ENCODE measurements around the gene ZNF649.

ZNF649 gene

DNA sequence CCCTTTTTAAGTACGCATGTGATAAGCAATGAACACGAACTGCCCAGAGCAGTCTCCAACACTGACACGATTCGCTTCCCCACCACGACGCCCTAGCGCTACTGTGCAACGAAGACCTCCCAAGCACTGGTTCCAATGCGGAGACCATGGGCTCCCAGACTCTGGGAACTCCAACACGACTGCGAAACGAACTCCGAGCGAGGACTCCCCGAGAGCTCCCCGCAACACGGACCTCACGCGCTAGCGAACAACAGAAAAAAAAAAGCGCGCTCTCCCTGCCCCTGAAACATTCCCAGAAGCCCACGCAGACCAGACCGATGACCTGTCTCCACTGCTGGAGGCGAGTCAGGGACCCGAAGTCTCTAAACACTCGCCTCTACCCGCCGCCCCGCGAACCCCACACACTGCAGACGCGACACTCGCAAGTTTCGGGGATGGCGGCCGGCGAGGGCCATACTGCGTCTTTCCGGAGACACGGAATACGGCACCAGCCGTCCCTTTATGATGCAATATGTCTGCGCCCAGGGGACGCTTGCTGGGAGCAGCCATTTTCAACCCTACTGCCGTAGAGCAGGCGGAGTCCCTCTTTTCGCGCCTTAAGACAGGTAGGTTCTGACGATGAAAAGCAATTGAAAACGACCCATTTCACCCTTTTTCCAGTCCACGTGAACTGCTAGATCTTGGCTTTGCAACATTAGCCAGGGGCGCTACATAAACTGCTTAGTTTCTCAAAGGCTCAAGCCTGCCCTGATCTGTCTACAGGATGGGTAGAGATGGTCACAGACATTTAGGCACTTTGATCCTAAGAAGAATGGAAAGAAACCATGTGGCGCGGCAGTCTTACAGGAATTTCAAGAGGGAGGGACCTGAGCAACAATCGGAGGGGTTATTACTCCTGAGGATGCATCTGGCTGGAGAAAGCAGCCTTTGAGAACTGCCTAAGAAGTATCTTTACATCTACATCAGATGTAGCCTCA is 17.0 kb downstream of the ZNF649 start, which contains the start of gene ZNF577:
Gene ZNF577, minus strand, starts transcription at position 430 of the 977 bp plus-strand sequence. CDS start 7,569 bp downstream, outside the sequence.
- Histone ChIP-seq H3K27me3 (ENCODE audit: insufficient read depth, low read length) (no peaks in the 10 kb centered on the region), H3K27ac (ENCODE audit: low read depth, low read length) (no peak within 1 kb of the TSS), H3K36me3 (ENCODE audit: insufficient read depth, low read length) (peaks cover 37% of the 10 kb centered on the region), H3K4me1 (ENCODE audit: control insufficient read depth, insufficient read depth, low read length, unreplicated experiment) (peaks cover 5% of the 10 kb centered on the region), H3K79me2 (ENCODE audit: control insufficient read depth, insufficient read depth, low read length, unreplicated experiment) (no peaks in the 10 kb centered on the region), H2AFZ (ENCODE audit: low read length, unreplicated experiment) (peak within 1 kb of the TSS; percentile 99), H3K4me3 (ENCODE audit: low read depth, low read length) (peak within 1 kb of the TSS; percentile 83)

- H3K27me3 ChIP-seq (ENCODE audit: insufficient read depth, low read length) = no peaks in the 10 kb centered on the region
- H3K4me1 ChIP-seq (ENCODE audit: control insufficient read depth, insufficient read depth, low read length, unreplicated experiment) = peaks cover 5% of the 10 kb centered on the region
- H3K36me3 ChIP-seq (ENCODE audit: insufficient read depth, low read length) = peaks cover 19% of the 10 kb centered on the region
- H2AFZ ChIP-seq (ENCODE audit: low read length, unreplicated experiment) = no peak overlapping the region
- H3K79me2 ChIP-seq (ENCODE audit: control insufficient read depth, insufficient read depth, low read length, unreplicated experiment) = no peaks in the 10 kb centered on the region
- H3K4me3 ChIP-seq (ENCODE audit: low read depth, low read length) = no peak overlapping the region
- no peak overlapping the region for H3K27ac ChIP-seq (ENCODE audit: low read depth, low read length)
These were observed 20.1 kb downstream of the ZNF649 start for GRCh38 chr19:51884713-51885112.

- Histone ChIP-seq H3K4me3 (ENCODE audit: low read depth, low read length) (no peak overlapping the region), H3K27ac (ENCODE audit: low read depth, low read length) (no peak overlapping the region), H3K79me2 (ENCODE audit: control insufficient read depth, insufficient read depth, low read length, unreplicated experiment) (no peaks in the 10 kb centered on the region), H3K27me3 (ENCODE audit: insufficient read depth, low read length) (no peaks in the 10 kb centered on the region), H2AFZ (ENCODE audit: low read length, unreplicated experiment) (no peak overlapping the region), H3K4me1 (ENCODE audit: control insufficient read depth, insufficient read depth, low read length, unreplicated experiment) (peaks cover 5% of the 10 kb centered on the region), H3K36me3 (ENCODE audit: insufficient read depth, low read length) (peaks cover 19% of the 10 kb centered on the region)
These were observed 22.3 kb downstream of the ZNF649 start for GRCh38 chr19:51882518-51882917.

- Histone ChIP-seq H3K27ac (ENCODE audit: low read depth, low read length) (no peak overlapping the region), H3K79me2 (ENCODE audit: control insufficient read depth, insufficient read depth, low read length, unreplicated experiment) (no peaks in the 10 kb centered on the region), H3K4me1 (ENCODE audit: control insufficient read depth, insufficient read depth, low read length, unreplicated experiment) (no peaks in the 10 kb centered on the region), H2AFZ (ENCODE audit: low read length, unreplicated experiment) (no peak overlapping the region), H3K4me3 (ENCODE audit: low read depth, low read length) (no peak overlapping the region), H3K36me3 (ENCODE audit: insufficient read depth, low read length) (peaks cover 36% of the 10 kb centered on the region), H3K27me3 (ENCODE audit: insufficient read depth, low read length) (no peaks in the 10 kb centered on the region)
These were observed 31.7 kb downstream of the ZNF649 start for GRCh38 chr19:51873097-51873496.

- no peak overlapping the region for H2AFZ ChIP-seq (ENCODE audit: low read length, unreplicated experiment)
- no peaks in the 10 kb centered on the region for H3K4me1 ChIP-seq (ENCODE audit: control insufficient read depth, insufficient read depth, low read length, unreplicated experiment)
- no peak overlapping the region for H3K4me3 ChIP-seq (ENCODE audit: low read depth, low read length)
- no peaks in the 10 kb centered on the region for H3K79me2 ChIP-seq (ENCODE audit: control insufficient read depth, insufficient read depth, low read length, unreplicated experiment)
- no peaks in the 10 kb centered on the region for H3K27me3 ChIP-seq (ENCODE audit: insufficient read depth, low read length)
- H3K36me3 ChIP-seq (ENCODE audit: insufficient read depth, low read length) = no peaks in the 10 kb centered on the region
- no peak overlapping the region for H3K27ac ChIP-seq (ENCODE audit: low read depth, low read length)
These were observed 42.8 kb downstream of the ZNF649 start for GRCh38 chr19:51861870-51862622.
